PFSK-1 (cell line): Measurements from ENCODE around the gene SNX9.

ENCODE experiments used
- FOXP2 ChIP-seq: optimal IDR thresholded peaks from 2 replicates; pipeline ENCODE3; 2011; ENCODE audit warnings: borderline replicate concordance, control low read depth, inconsistent platforms; ENCODE audit not compliant: insufficient read depth; ENCODE audit errors: extremely low read length, extremely low read depth
- POLR2AphosphoS5 ChIP-seq: IDR thresholded peaks from 2 replicates; pipeline ENCODE4 v1.6.1; 2012; ENCODE audit warnings: low read depth, mild to moderate bottlenecking, control low read depth, low read length, moderate library complexity
- REST ChIP-seq, 2 experiments: IDR thresholded peaks; 2 replicates each; pipeline versions ENCODE4 v1.6.1 to v1.8.0; 2011 to 2012; ENCODE audit warnings: low read depth in 2 of 2, low read length in 2 of 2, control low read depth in 1 of 2, inconsistent platforms in 1 of 2, mild to moderate bottlenecking in 1 of 2, moderate library complexity in 1 of 2; ENCODE audit not compliant: insufficient read depth in 1 of 2
- SIN3A ChIP-seq: IDR thresholded peaks from 2 replicates; pipeline ENCODE4 v1.6.1; 2012; ENCODE audit warnings: mild to moderate bottlenecking, low read length, moderate library complexity, borderline replicate concordance; ENCODE audit not compliant: insufficient read depth
- TAF1 ChIP-seq: IDR thresholded peaks from 2 replicates; pipeline ENCODE4 v1.6.1; 2012; ENCODE audit warnings: low read length, control low read depth, borderline replicate concordance; ENCODE audit not compliant: insufficient read depth

Gene SNX9

DNA sequence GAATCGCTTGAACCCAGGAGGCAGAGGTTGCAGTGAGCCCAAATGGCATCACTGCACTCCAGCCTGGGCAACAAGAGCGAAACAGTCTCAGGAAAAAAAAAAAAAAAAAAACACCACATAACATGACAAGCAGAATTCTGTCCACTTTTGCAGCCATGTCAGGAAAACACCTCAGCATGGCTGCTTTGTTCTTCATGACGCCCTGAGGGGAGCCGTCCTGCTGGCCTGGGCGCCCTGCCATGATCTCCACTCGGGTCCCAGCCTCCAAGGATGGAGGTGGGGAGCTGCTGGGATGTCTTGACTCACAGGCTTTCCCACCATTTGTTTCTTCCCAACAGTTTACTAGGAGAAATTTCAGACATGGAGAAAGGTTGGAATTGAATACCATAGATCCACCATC is 42.2 kb downstream of the SNX9 start:
- TF ChIP-seq REST (IDR thresholded peaks at IDR 0.05; ENCODE audit: insufficient read depth in 1 of 2, low read depth in 2 of 2, low read length in 2 of 2) = no peak
- TF ChIP-seq TAF1 = no peak
- no peak for TF ChIP-seq SIN3A
- no peak for TF ChIP-seq POLR2AphosphoS5
- TF ChIP-seq FOXP2 = no peak

DNA sequence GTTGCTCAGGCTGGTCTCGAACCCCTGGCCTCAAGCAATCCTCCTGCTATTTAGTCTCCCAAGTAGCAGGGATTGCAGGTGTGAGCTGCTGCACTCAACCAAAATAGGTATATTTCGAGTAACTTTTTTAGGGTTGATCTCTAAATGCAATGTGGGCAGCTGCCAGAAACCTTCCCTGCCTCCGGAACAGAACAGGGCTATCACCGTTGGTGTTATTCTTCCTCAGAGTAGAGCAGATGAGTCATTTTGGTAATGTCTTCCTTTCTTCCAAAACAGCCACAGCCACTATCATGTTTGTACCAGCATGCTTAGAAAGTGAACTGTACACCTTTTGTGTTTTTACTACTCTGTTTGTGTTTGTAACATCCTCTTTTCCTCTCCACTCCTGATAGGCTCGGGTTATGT is 44.1 kb downstream of the SNX9 start:
- 0 out of 2 replicates have a peak, but pooled peaks have one; percentile 72 for TF ChIP-seq SIN3A
- no peak for TF ChIP-seq REST (IDR thresholded peaks at IDR 0.05; ENCODE audit: insufficient read depth in 1 of 2, low read depth in 2 of 2, low read length in 2 of 2)

DNA sequence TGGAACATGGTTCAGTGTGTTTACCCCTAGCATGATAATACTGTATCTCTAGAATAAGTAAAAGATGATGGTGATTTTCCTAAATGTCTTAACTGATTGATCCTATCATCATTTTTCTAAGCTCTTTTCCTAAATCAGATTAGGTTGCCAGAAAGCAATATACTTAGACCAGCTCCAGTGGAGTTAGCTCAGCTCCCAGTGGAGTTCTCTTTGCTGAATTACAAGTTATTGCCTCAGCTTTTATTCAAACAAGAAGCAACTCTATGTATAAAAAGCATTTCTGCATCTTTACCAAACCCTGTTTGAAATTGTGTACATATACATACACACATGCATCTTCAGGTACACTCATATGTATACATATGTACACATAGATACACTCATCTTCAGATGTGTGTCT is 44.9 kb downstream of the SNX9 start:
- TF ChIP-seq POLR2AphosphoS5 (no peak), SIN3A (no peak), TAF1 (no peak), FOXP2 (no peak), REST (IDR thresholded peaks at IDR 0.05; ENCODE audit: insufficient read depth in 1 of 2, low read depth in 2 of 2, low read length in 2 of 2) (no peak)

GRCh38 chr6:157868835-157869234 is 45.8 kb downstream of the SNX9 start:
- TF ChIP-seq SIN3A (no peak), FOXP2 (no peak), TAF1 (no peak), POLR2AphosphoS5 (no peak), REST (IDR thresholded peaks at IDR 0.05; ENCODE audit: insufficient read depth in 1 of 2, low read depth in 2 of 2, low read length in 2 of 2) (no peak)

DNA sequence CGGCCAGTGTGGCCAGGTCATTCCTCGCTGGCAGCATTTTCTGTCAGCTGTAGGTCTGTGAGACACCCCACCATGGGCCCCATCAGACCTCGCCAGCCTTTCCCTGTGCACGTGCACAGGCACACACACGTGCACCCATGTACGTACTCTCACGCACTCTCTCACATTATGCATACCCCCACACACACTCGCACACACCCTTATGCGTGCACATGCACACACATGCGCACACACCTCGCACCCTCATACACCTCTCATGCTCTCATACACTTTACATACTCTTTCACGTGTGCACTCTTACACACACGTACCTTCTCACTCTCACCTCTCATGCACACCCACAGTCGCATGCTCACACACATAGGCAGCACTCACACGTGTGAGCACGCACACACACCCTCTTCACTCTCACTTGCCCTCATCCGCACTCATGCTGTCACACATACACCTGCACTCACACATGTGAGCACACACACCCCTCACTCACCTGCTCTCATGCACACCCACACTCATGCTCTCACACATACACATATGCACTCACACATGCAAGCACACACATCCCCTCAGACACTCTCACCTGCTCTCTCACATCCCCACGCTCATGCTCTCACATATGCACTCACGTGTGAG is 46.7 kb downstream of the SNX9 start:
- TF ChIP-seq FOXP2 = no peak
- no peak for TF ChIP-seq REST (IDR thresholded peaks at IDR 0.05; ENCODE audit: insufficient read depth in 1 of 2, low read depth in 2 of 2, low read length in 2 of 2)
- TF ChIP-seq TAF1 = no peak
- TF ChIP-seq POLR2AphosphoS5 = no peak
- TF ChIP-seq SIN3A = no peak
